ENCODE results near the gene NANOGP8. TPM values are rescaled to one million over a fixed set of nuclear protein-coding genes. Genes with fewer than 3 reads are reported as not detected.

Gene NANOGP8
- total RNA-seq, 1 experiment from 2014 or later = 88.4 TPM

DNA sequence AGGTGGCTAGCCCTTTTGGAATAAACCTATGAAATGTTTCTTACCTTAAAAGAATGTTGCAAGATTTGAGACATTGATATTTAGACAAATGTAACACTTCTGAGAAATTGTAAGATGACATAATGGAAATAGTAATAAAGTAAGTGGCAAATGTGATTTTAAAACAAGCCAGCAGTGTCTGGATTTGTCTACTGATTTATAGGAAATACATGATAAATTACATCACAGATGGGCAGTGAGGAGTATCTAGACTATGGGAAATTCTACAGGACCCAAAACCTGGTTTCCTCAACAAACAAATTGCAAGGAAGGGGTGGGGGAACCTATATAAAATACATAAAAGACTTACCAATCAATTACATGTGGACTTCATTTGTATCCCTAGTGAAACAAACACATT, 37.1 kb downstream of the NANOGP8 start:
- Histone ChIP-seq H2BK120ac (ENCODE audit: low read depth, low read length, poor library complexity, severe bottlenecking) (no peak overlapping the region), H3K9me3 (ENCODE audit: control insufficient read depth, low read depth, low read length) (no peaks in the 10 kb centered on the region), H2AFZ (ENCODE audit: low read length) (no peak overlapping the region), H3K4me2 (ENCODE audit: insufficient read depth, insufficient read length, low read length) (no peak overlapping the region), H4K91ac (ENCODE audit: insufficient read length, low read depth, low read length) (no peak overlapping the region), H3K4ac (ENCODE audit: low read depth, low read length) (no peak overlapping the region), H2AK5ac (ENCODE audit: insufficient read length, low read length) (no peak overlapping the region), H3K23ac (ENCODE audit: insufficient read length, low read depth, low read length) (no peak overlapping the region), H3K18ac (ENCODE audit: insufficient read length, low read depth, low read length) (no peak overlapping the region), H3K27me3 (ENCODE audit: insufficient read depth, low read length) (no peaks in the 10 kb centered on the region), H3K27ac (ENCODE audit: insufficient read length, low read depth, low read length) (no peak overlapping the region), H3T11ph (ENCODE audit: low read length) (no peak overlapping the region), H4K20me1 (ENCODE audit: control insufficient read depth, insufficient read depth, insufficient read length) (no peaks in the 10 kb centered on the region), H2BK12ac (ENCODE audit: insufficient read length, low read depth, low read length) (no peak overlapping the region), H4K5ac (ENCODE audit: insufficient read length, low read depth, low read length) (no peak overlapping the region), H2BK15ac (ENCODE audit: low read depth, low read length) (no peak overlapping the region), H3K56ac (ENCODE audit: insufficient read length, low read depth, low read length) (no peak overlapping the region), H3K79me1 (ENCODE audit: insufficient read depth, low read depth, low read length, poor library complexity, severe bottlenecking) (no peaks in the 10 kb centered on the region), H2BK20ac (ENCODE audit: low read depth, low read length, poor library complexity, severe bottlenecking) (no peak overlapping the region), H3K14ac (ENCODE audit: insufficient read depth, low read length) (no peak overlapping the region), H3K79me2 (ENCODE audit: insufficient read depth, low read length) (no peaks in the 10 kb centered on the region), H3K4me1 (ENCODE audit: insufficient read depth, low read length) (no peaks in the 10 kb centered on the region; the same call in 1 of the 2 replicates), H3K9ac (ENCODE audit: extremely low read depth, insufficient read length, low read length) (no peak overlapping the region), H4K8ac (replicated peaks; ENCODE audit: insufficient read length, low read depth, low read length) (no peak overlapping the region), H2BK5ac (ENCODE audit: insufficient read length, low read length) (no peak overlapping the region), H3K23me2 (ENCODE audit: insufficient read length, low read depth, low read length, poor library complexity, severe bottlenecking) (no peaks in the 10 kb centered on the region)
- peaks cover 2 to 11% (median 6%) of the 10 kb centered on the region in 3 experiments; a peak in 5 of 7 replicates for H3K36me3 Mint-ChIP-seq (ENCODE audit: insufficient read depth in 1 of 3, low read depth in 3 of 3)
- DNase-seq = no peak
- no peak for TF ChIP-seq CTCF (conservative IDR thresholded peaks at IDR 0.05)
- no peak overlapping the region for H3K4me3 Mint-ChIP-seq
- peaks cover 7 to 8% of the 10 kb centered on the region in 2 experiments for H3K4me1 Mint-ChIP-seq
- no peaks in the 10 kb centered on the region for H3K9me3 Mint-ChIP-seq
- H3K27me3 Mint-ChIP-seq (ENCODE audit: low read depth) = no peaks in the 10 kb centered on the region
- H3K27ac Mint-ChIP-seq = no peak overlapping the region
